HG02763 (cell line): Measurements from ENCODE around the gene ZRANB2.

Experiments used
- ATAC-seq: cut with Tn5 transposase; IDR thresholded peaks from one replicate; pipeline ENCODE4 v1.9.1; 2021; ENCODE audit warnings: mild to moderate bottlenecking, moderate library complexity; ENCODE audit not compliant: unreplicated experiment

ZRANB2 gene

DNA sequence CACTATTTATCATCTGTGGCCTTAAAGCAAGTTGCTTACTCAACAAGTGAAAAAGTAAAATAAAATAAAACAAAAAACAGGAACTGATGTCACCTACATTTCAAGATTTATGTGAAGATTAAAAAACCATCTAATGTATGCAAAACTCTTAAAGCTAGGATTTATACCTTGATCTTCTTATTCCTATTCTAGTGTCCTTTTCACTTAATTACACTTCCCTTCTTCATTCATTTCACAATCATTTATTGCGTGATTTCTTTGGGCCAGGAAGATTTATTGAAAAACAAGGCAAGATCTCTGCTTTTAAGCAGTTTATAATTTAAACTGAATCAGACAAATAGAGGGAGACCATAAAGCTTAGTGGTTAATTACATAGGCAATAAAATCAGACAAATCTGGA lies 51.9 kb downstream of the ZRANB2 start:
- no peak for ATAC-seq

DNA sequence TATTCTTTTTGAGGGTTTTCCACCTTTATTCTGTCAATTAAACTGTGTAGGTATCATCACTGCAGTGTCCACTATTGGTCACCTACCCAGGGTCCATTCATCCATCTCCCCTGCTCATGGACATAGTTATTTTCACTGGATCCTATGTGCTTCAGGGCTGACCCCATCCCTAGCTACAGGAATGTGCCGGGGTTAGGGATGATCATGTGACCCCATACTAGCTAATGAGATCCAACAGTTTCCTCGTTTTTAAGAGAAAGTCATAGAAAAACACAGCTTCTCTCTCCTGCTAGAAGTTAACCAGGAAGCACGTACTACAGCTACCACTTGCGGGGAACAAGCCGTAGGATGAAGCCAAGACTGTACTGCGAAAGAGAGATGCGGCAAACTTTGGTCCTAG lies 52.8 kb downstream of the ZRANB2 start:
- no peak for ATAC-seq

DNA sequence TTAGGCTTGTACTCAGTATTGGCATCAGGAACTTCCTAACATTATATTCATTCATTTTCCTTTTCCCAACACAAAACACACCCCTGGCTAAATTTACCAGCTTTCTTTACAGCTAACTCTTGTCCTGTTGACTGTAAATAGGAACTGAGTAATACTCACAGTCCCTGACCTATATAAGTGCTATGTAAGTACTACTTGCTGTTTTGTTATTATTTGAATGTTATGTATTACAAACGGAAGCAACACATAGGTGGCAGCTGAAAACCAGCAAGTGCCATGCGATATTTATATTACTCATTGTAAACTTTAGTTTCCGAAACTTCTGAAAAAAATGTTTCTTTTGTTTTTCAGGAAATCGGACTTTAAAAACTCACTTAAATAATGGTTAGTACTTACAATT lies 54.7 kb downstream of the ZRANB2 start:
- ATAC-seq = no peak

DNA sequence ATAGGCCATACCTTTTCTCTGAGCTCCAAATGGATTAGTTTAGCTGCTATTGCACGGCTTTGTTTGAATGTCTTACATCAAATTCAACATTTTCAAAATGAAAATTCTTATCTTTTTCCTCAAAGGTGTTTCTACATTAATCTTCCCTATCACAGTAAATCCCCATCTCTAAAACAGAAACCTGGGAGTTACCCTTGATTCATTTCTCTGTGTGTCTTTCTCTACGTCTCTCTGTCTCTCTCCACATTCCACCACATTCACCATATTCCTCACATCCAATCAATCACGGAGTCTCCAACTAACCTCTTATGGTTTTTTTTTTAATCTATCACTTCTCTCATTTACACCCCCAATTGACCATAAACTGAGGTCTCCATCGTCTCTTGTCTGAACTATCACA lies 57.3 kb downstream of the ZRANB2 start:
- no peak for ATAC-seq

DNA sequence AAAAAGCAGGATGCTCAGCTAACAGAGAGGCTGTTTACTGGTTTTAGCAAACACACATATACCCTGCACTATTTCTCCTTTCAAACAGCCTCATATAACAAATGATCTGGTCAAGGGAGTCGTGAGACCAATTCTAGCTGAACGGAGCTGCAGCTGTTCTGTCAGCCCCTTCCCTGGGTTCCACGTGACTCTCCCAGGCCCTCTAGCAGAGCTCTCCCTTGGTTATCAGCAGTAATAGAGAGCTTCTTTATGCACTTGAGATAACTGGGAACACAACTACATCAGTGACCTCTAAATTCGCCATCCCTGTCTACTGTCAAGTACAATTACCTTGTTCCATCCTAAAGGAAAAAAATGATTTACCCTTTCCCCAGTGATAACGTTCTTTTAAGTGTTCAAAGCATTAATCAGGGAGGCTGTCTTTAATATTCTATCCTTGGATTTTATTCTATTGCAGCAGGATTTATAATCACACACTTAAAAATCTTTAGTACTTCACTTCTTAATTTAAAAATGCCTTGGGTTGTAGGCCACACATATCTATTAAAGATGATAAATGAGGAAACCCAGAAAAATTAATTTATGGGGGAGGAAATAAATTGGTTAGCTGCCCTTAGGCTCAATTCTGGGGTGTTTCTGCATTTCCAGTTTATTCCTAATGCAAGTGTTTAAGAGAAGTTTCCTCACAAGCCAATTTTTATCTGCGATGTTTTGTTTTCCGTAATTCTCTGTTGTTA lies 61.4 kb downstream of the ZRANB2 start:
- no peak for ATAC-seq

DNA sequence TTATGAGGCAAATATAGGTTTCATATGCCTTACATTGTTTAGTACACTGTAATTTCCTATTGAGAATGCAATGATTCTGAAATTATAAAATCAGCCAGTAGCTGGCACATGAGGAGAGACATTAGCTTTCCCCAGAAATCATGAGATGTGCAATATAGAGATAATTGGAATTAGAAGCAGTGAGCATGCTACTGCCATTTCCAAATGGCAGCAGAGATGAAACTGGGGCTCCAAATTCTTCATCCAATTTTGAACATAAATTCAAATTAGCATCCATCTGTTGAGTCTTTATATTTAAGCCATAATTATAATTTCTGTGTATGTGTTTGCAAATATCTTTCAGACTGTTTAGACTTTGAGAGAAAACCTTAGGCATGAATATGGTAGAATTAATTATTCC lies 62.0 kb downstream of the ZRANB2 start:
- ATAC-seq = no peak

DNA sequence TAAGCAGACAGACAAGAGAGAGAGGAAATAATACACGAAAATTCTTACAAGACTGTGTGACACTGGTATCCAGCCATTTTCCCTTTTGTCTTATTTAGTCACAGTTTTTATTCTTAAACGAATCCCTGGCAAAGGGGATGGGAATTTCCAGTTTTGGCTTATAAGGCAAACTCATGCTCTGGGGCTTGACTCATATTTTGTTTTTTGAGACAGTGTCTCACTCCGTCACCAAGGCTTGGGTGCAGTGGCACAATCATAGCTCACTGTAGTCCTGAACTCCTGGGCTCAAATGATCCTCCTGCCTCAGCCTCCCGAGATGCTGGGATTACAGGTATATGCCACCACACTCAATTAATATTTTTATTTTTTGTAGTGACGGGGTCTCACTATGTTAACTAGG lies 65.1 kb downstream of the ZRANB2 start:
- no peak for ATAC-seq

DNA sequence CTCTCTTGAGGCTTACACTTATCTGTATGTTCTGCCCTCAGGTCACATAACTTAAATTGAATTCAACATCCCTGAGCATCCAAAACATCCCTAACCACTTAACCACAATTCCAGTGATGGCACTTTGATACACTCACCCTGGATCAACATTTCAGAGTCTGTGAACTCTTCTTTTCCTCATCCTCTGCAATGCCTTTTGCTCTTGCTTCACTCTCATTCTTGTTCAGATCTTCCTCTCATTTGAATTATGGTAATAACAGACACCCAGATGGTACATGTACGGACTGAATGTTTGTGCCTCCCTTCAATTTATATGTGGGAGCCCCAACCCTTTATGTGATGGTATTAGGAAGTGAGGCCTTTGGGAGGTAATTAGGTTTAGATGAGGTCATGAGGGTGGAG lies 66.7 kb downstream of the ZRANB2 start:
- no peak for ATAC-seq
